ENCODE data around the gene MARCHF10. TPM values are rescaled to one million over a fixed set of nuclear protein-coding genes. Genes with fewer than 3 reads are reported as not detected.

The MARCHF10 gene
- total and polyA plus RNA-seq, 7 donors: 0.09 to 2.1 (median 0.71) TPM; not detected in 2

GRCh38 chr17:62744259-62744658, 63.9 kb downstream of the MARCHF10 start:
- Histone ChIP-seq H3K27ac (no peak overlapping the region), H3K4me3 (no peak overlapping the region), H3K9me3 (no peaks in the 10 kb centered on the region), H3K27me3 (no peaks in the 10 kb centered on the region), H3K4me1 (no peaks in the 10 kb centered on the region), H3K36me3 (no peaks in the 10 kb centered on the region)
- WGBS, 2 donors: 65 to 76% methylated on average over 7 of the region's 7 CpGs
- intact Hi-C loops (cut with DNase I): no loop called here
- TF ChIP-seq CTCF (IDR thresholded peaks at IDR 0.05) (no peak), EP300 (IDR thresholded peaks at IDR 0.05) (no peak), POLR2AphosphoS5 (IDR thresholded peaks at IDR 0.05) (no peak)
- DNase-seq: no peak

GRCh38 chr17:62741290-62741689, 66.8 kb downstream of the MARCHF10 start:
- Histone ChIP-seq H3K27ac (no peak overlapping the region), H3K27me3 (no peaks in the 10 kb centered on the region), H3K4me1 (no peaks in the 10 kb centered on the region), H3K4me3 (no peak overlapping the region), H3K36me3 (no peaks in the 10 kb centered on the region), H3K9me3 (no peaks in the 10 kb centered on the region)
- DNase-seq: no peak
- TF ChIP-seq POLR2A (IDR thresholded peaks at IDR 0.05): no peak
- TF ChIP-seq CTCF (IDR thresholded peaks at IDR 0.05): no peak
- TF ChIP-seq EP300 (IDR thresholded peaks at IDR 0.05): no peak
- no peak for TF ChIP-seq POLR2AphosphoS5 (IDR thresholded peaks at IDR 0.05)
- WGBS, 2 donors: 84 to 86% methylated on average over 4 of the region's 4 CpGs
- intact Hi-C loops (cut with DNase I): no loop called here

GRCh38 chr17:62739645-62740388, 68.3 kb downstream of the MARCHF10 start:
- H3K27ac ChIP-seq: no peak overlapping the region
- DNase-seq: no peak
- H3K9me3 ChIP-seq: no peaks in the 10 kb centered on the region
- H3K27me3 ChIP-seq: no peaks in the 10 kb centered on the region
- H3K36me3 ChIP-seq: no peaks in the 10 kb centered on the region
- intact Hi-C loops (cut with DNase I): no loop called here
- no peaks in the 10 kb centered on the region for H3K4me1 ChIP-seq
- TF ChIP-seq POLR2AphosphoS5 (IDR thresholded peaks at IDR 0.05) (no peak), CTCF (IDR thresholded peaks at IDR 0.05) (no peak), POLR2A (IDR thresholded peaks at IDR 0.05) (no peak), EP300 (IDR thresholded peaks at IDR 0.05) (no peak)
- WGBS, 2 donors: 88 to 89% methylated on average over 16 of the region's 16 CpGs
- H3K4me3 ChIP-seq: no peak overlapping the region

DNA sequence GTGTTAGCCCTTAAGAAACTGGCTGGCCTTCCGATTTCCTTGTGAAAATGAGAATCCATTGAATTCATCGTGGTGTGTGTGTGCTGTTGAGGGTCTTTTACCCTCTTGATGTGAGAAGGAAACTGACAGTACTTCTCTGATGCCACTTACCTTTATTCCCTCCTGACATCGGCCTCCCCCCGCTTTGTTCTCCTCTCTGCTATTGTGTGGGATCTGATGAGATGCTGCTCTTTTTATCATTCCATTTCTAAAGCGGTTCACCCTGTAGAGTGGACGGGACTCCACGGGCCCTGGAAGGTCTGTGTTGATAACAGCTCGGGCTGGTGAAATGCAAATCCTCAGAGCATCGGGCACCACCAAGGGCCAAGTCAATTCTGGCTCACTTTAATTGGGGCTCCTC, 69.8 kb downstream of the MARCHF10 start:
- WGBS, 2 donors: 92 to 93% methylated on average over 9 of the region's 9 CpGs

More for the DNA sequence above, 69.8 kb downstream of the MARCHF10 start:
- no peaks in the 10 kb centered on the region for H3K36me3 ChIP-seq
- H3K27ac ChIP-seq: no peak overlapping the region
- H3K27me3 ChIP-seq: no peaks in the 10 kb centered on the region
- H3K4me3 ChIP-seq: no peak overlapping the region
- TF ChIP-seq POLR2A (IDR thresholded peaks at IDR 0.05) (no peak), POLR2AphosphoS5 (IDR thresholded peaks at IDR 0.05) (no peak), EP300 (IDR thresholded peaks at IDR 0.05) (no peak), CTCF (IDR thresholded peaks at IDR 0.05) (no peak)
- no peaks in the 10 kb centered on the region for H3K9me3 ChIP-seq
- H3K4me1 ChIP-seq: no peaks in the 10 kb centered on the region
- intact Hi-C loops (cut with DNase I): no loop called here
- no peak for DNase-seq
